NCI-H774 (cell line): ENCODE results near the gene NBAS.

Experiments used
- DNase-seq: peaks from one replicate; lab custom pipeline; 2025; lab: John Stamatoyannopoulos, UW

NBAS gene

DNA sequence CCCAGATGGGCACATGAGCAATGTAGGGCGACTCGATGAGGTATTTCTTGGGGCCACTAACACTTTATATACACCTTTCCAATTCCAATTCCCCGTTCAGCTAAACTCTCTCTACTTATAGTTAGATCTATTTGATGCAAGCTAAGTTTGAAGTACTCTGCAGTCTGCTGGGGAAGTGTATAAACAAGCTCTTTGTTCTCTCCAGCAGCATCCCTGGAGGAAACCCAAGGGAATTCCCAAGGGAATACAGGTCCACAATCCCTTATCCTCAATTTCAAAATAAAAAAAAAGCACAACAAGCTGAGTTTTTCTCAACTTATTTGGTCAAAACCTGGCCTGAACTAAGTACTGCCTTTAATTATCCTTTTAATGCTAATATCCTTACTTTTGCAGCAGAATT is 433.3 kb downstream of the NBAS start:
- no peak for DNase-seq

DNA sequence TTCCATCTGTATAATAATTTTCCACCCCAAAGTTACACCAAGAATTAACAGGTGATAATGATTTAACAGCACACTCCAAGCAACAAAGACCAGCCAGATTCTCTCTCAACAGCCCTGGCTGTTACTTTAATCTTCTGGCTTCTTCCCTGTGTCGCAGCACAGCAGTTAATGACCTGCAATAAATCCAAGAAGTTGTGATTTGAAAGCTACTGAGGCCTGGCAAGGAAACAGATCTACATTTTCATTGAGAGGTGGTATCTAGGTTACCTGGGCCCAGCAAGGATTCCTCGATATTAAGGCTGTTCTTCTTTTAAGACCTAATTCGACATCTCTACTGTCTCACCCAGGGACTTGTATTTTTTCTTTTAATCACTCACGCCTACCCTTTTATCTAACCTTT is 433.8 kb downstream of the NBAS start:
- DNase-seq, result no peak

- DNase-seq, result no peak
Observed at GRCh38 chr2:15126373-15126772, 434.8 kb downstream of the NBAS start.

GRCh38 chr2:15122915-15123314 is 438.2 kb downstream of the NBAS start:
- DNase-seq, result no peak

DNA sequence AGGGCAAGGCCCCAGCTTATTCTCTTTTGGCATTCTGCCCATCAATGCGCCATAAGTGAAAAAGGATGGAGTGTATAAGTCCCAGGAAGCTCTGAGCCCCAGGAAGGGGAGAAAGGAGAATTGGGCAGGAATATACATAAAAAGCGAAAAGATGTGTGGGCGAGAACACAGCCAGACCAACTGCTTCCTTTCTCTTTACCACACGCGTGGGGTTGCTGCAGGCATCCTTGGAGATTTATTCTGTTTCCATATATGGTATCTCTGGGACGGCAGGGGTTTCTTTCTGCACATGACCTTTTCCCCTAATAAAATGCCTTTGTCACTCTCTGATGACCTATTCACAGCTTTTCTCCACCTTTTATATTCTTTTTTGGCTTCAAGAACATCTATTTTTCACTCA is 440.5 kb downstream of the NBAS start:
- no peak for DNase-seq

GRCh38 chr2:15119722-15120175 is 441.4 kb downstream of the NBAS start:
- no peak for DNase-seq

DNA sequence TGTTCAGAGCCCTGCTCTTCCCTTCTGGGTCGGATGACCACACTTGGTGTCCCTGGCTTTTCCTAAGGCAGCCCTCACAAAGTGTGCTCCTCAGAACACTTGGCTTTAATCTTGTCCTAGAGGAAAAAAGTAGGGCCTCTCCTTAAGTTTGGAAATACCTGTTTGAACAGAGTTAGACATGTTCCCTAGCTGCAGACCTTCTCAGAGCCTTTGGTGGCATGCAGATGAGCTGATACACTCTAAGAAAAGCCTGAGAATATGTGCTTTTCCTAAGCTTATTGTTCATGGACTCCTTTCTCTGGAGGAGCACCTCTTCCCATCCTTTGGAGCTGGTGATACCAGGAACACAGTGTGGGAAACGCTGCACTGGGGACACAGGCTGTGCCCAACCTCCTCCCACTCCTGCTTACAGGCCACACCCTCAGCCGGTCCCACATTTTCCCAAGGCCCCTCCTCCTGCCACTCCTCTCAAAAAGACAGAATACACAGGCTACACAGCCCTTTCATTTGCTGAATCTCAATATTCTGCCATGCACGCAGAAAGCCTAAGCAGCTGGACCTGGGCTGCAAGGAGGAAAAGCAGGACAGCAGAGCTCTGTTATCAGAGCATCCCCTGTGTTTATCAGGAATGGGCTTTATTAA is 443.6 kb downstream of the NBAS start:
- DNase-seq, result no peak
